Breast epithelium (tissue), 4 donors: Measurements from ENCODE around the gene ZFYVE26. TPM values are rescaled to one million over a fixed set of nuclear protein-coding genes. Genes with fewer than 3 reads are reported as not detected.

ENCODE experiments used
- DNase-seq, 2 donors: peaks; one replicate each; pipeline ENCODE4 v3.0.0-alpha.2; 2019; ENCODE audit warnings: low spot score in 2 of 2
- H3K27ac ChIP-seq, 2 donors: fragments of 200-600 bp; sonication (generic) in 1 of 2; one replicate each; pipeline ENCODE4 v1.5.1; 2016 to 2019; ENCODE audit warnings: mild to moderate bottlenecking in 1 of 2
- H3K27me3 ChIP-seq, 2 donors: fragments of 200-600 bp; sonication (generic) in 1 of 2; one replicate each; pipeline versions ENCODE4 v1.5.1 to v1.6.0; 2017 to 2019; ENCODE audit warnings: control low read depth in 1 of 2, mild to moderate bottlenecking in 1 of 2
- H3K36me3 ChIP-seq: fragments of 200-600 bp; one replicate; pipeline ENCODE4 v1.5.1; 2019
- H3K4me1 ChIP-seq, 2 donors: fragments of 200-600 bp; sonication (generic); one replicate each; pipeline ENCODE4 v1.5.1; 2016 to 2019; ENCODE audit warnings: control low read depth in 1 of 2
- H3K4me3 ChIP-seq, 3 donors: fragments of 200-600 bp; sonication (generic); 1 replicate in 2 of 3; 2 replicates in 1 of 3; pipeline ENCODE4 v1.5.1; 2016 to 2019; ENCODE audit warnings: mild to moderate bottlenecking in 3 of 3, moderate library complexity in 2 of 3
- H3K9me3 ChIP-seq, 2 donors: fragments of 200-600 bp; sonication (generic) in 1 of 2; one replicate each; pipeline ENCODE4 v1.5.1; 2016 to 2019; ENCODE audit warnings: control low read depth in 1 of 2
- POLR2A ChIP-seq: fragments of 450-650 bp; IDR thresholded peaks from one replicate; pipeline ENCODE4 v1.6.1; 2016; ENCODE audit warnings: antibody characterized with exemption, mild to moderate bottlenecking, moderate library complexity
- POLR2AphosphoS5 ChIP-seq, 3 donors: sonication (generic); formaldehyde crosslinking; IDR thresholded peaks; one replicate each; pipeline ENCODE4 v1.6.1; 2017; ENCODE audit warnings: antibody characterized with exemption in 3 of 3
- intact Hi-C: fragments of 100-400 bp; cut with DNase I; formaldehyde crosslinking; loops from one replicate; pipeline ENCODE4 v1.15.1; 2023; ENCODE audit warnings: low total_unique reads
- total RNA-seq, 3 donors: library from RNA; depleted of rRNA; stranded (reverse); fragments of >200 nt; gene quantifications; one replicate each; pipeline ENCODE4 v1.1.0, GENCODE V29; 2016
- TF ChIP-seq, protein P1 (sequence below), 3 donors: fragments of 450-650 bp; IDR thresholded peaks; one replicate each; pipeline ENCODE4 v1.5.1; 2016 to 2017; ENCODE audit warnings: antibody characterized with exemption in 3 of 3, mild to moderate bottlenecking in 3 of 3, moderate library complexity in 3 of 3

The ZFYVE26 gene
- total RNA-seq, 3 donors from 2014 or later, result 31.5 to 42.6 (median 36.3) TPM

DNA sequence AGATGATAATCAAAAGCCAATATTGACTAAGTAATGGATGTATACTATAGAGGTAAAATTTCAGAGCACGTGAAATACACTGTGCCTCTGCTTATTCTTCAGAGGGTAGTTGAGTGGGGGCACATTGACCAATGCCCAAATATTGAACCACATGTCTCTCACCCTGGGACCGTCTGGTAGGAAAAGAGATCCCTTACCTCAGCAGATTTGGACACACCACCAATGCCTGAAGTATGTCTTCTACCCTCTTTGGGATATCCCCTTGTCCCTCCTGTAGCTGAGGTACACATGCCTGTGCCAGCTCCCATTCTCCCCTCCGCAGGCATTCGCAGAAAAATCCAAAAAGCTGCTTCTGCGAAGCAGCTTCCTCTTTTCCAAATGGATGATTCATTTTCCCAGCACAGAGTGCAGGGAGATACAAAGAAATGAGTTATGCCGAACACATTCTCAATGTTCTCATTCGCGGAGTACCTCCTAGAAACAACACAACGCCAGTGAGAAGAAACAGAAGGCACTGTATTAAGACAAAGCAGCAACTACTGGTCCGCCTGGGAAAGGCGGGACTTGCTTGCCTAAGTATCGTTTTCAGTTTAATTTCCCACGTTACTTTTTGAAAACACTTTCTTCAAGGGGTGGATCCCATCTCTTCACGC, 691 bp downstream of the ZFYVE26 start:
- Histone ChIP-seq H3K27ac (peak overlapping the region; percentile 79 to 87), H3K4me3 (peak overlapping the region; percentile 70 to 86 (median 80)), H3K27me3 (no peaks in the 10 kb centered on the region), H3K36me3 (no peaks in the 10 kb centered on the region), H3K4me1 (peaks cover 0 to 9% of the 10 kb centered on the region in 2 donors), H3K9me3 (no peaks in the 10 kb centered on the region)
- TF ChIP-seq POLR2A (no peak), POLR2AphosphoS5 (IDR thresholded peaks at IDR 0.05) (no peak)
- TF ChIP-seq, protein P1, sequence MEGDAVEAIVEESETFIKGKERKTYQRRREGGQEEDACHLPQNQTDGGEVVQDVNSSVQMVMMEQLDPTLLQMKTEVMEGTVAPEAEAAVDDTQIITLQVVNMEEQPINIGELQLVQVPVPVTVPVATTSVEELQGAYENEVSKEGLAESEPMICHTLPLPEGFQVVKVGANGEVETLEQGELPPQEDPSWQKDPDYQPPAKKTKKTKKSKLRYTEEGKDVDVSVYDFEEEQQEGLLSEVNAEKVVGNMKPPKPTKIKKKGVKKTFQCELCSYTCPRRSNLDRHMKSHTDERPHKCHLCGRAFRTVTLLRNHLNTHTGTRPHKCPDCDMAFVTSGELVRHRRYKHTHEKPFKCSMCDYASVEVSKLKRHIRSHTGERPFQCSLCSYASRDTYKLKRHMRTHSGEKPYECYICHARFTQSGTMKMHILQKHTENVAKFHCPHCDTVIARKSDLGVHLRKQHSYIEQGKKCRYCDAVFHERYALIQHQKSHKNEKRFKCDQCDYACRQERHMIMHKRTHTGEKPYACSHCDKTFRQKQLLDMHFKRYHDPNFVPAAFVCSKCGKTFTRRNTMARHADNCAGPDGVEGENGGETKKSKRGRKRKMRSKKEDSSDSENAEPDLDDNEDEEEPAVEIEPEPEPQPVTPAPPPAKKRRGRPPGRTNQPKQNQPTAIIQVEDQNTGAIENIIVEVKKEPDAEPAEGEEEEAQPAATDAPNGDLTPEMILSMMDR (IDR thresholded peaks at IDR 0.05), result no peak
- intact Hi-C loops, result no loop called here
- no peak for DNase-seq

DNA sequence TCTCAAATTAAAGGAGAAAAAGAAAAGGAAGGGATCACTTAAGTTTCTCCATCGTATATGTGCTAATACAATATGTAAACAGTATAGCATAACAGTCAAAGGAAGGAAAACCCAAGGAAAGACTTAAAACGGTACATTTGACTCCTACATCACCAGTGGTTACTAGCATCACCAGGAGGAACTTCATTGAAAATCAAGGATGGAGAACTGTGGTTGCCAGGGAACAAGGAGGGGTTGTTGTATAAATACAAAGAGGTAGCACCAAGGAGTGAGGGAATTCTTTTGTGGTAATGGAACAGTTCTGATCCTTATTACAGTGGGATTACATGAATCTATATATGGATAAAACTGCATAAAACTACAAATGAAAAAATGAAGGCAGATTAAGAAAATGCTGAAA, 1.6 kb downstream of the ZFYVE26 start:
- no peak for DNase-seq
- H3K4me1 ChIP-seq, result peaks cover 0 to 9% of the 10 kb centered on the region in 2 donors
- no peaks in the 10 kb centered on the region for H3K36me3 ChIP-seq
- H3K27ac ChIP-seq, result no peak overlapping the region
- no peaks in the 10 kb centered on the region for H3K9me3 ChIP-seq
- no peaks in the 10 kb centered on the region for H3K27me3 ChIP-seq
- intact Hi-C loops, result no loop called here
- TF ChIP-seq, protein P1 (IDR thresholded peaks at IDR 0.05), result no peak
- no peak for TF ChIP-seq POLR2AphosphoS5 (IDR thresholded peaks at IDR 0.05)
- TF ChIP-seq POLR2A, result no peak
- H3K4me3 ChIP-seq, result peak overlapping the region in 1 of 3 donors; percentile 80

DNA sequence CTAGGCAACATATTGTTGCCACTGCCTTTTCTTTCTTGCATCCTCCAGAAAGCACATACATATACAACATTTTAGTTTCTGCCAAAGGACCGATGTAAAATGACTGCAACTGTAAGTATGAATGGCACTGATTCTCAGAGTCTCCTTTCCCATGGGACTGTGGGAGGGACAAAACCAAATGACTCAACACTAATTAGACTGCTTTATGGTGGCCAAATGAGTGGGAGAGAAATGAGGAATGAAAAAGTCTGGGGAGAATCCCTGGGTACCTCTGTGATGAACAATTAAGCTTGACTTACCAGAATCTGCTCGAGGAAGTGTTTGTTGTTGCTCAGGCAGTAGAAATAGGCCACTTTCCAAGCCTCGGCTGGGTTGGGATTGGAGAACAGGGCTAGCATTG, 10.1 kb downstream of the ZFYVE26 start:
- Histone ChIP-seq H3K27ac (no peak overlapping the region), H3K4me1 (no peaks in the 10 kb centered on the region), H3K27me3 (no peaks in the 10 kb centered on the region), H3K9me3 (no peaks in the 10 kb centered on the region), H3K4me3 (no peak overlapping the region), H3K36me3 (peaks cover 17% of the 10 kb centered on the region)
- TF ChIP-seq, protein P1 (IDR thresholded peaks at IDR 0.05), result no peak
- no peak for TF ChIP-seq POLR2AphosphoS5 (IDR thresholded peaks at IDR 0.05)
- intact Hi-C loops, result no loop called here
- DNase-seq, result no peak

DNA sequence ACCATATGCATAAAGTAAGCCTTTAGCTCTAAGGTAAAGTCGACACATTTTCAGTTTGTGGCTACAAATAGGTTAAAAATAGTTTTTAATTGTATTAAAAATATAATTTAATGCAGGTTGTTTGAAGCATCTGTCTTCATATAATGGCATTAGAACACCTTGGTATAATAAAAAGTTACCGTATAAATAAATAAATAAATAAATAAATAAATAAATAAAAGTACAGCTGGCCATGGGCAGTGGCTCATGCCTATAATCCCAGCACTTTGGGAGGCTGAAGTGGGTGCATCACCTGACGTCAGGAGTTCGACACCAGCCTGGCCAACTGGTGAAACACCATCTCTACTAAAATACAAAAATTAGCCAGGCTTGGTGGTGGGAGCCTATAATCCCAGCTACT, 15.6 kb downstream of the ZFYVE26 start:
- intact Hi-C loops, result no loop called here
- no peak overlapping the region for H3K4me3 ChIP-seq

DNA sequence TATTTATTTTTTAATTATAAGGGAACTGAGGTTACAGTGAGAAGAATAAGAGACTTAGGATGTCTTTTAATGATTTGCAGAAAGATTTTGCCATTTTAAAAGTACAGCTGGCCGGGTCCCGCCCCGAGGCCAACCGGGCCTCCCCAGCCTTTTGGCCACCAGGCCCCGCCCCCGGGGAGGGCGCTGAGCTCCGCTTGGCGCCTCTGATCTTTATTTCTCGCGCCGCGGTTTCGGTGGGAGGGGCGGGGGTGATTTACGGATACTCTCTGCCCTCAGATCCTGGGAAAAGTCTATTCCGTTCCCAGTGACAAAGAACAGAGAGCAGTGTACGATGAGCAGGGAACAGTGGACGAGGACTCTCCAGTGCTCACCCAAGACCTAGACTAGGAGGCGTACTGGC, 17.7 kb downstream of the ZFYVE26 start:
- H3K4me3 ChIP-seq, result no peak overlapping the region
- no peaks in the 10 kb centered on the region for H3K9me3 ChIP-seq
- no peaks in the 10 kb centered on the region for H3K27me3 ChIP-seq
- no peak for TF ChIP-seq POLR2A
- TF ChIP-seq, protein P1 (IDR thresholded peaks at IDR 0.05), result no peak
- TF ChIP-seq POLR2AphosphoS5 (IDR thresholded peaks at IDR 0.05), result no peak
- peaks cover 8% of the 10 kb centered on the region for H3K36me3 ChIP-seq
- no peak overlapping the region for H3K27ac ChIP-seq
- no peaks in the 10 kb centered on the region for H3K4me1 ChIP-seq
- intact Hi-C loops, result no loop called here
- no peak for DNase-seq

More for the DNA sequence above, 15.6 kb downstream of the ZFYVE26 start:
- DNase-seq, result no peak
- Histone ChIP-seq H3K27me3 (no peaks in the 10 kb centered on the region), H3K36me3 (peaks cover 8% of the 10 kb centered on the region), H3K4me1 (no peaks in the 10 kb centered on the region), H3K9me3 (no peaks in the 10 kb centered on the region), H3K27ac (no peak overlapping the region)
- TF ChIP-seq POLR2A, result no peak
- TF ChIP-seq, protein P1 (IDR thresholded peaks at IDR 0.05), result no peak
- TF ChIP-seq POLR2AphosphoS5 (IDR thresholded peaks at IDR 0.05), result no peak
